Measurements from ENCODE around the gene DNM1.

DNA sequence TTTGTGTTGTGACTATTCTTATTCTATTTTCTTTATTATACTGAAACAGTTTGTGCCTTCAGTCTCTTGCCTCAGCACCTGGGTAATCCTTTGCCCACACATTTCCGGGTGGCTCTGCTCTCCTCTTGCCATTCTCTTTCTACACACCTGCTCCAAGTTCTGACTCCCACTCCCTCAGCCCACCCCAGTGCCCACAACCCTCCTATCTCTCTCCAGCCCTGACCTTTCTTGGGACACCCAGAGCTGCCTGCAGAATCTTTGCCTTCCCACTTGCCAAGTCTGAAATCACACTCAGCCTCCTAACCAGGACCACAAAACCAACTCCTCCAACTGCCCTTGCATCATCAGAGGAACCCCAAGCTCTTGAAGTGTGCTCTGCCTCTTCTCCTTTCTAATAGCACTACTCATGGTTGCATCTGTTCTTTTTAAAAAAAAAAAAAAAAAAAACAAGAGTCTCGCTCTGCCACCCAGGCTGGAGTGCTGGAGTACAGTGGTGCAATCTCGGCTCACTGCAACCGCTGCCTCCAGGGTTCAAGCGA is 77.0 kb downstream of the DNM1 start:
- TF ChIP-seq FOXA1 (IDR thresholded peaks at IDR 0.05) (no peak), ELF4 (IDR thresholded peaks at IDR 0.05) (no peak), BHLHE40 (IDR thresholded peaks at IDR 0.05; ENCODE audit: borderline replicate concordance) (no peak), FOXM1 (IDR thresholded peaks at IDR 0.05; ENCODE audit: borderline replicate concordance) (no peak), SP1 (IDR thresholded peaks at IDR 0.05) (no peak), ARNT (IDR thresholded peaks at IDR 0.05) (no peak), L3MBTL2 (conservative IDR thresholded peaks at IDR 0.05) (no peak), NFRKB (IDR thresholded peaks at IDR 0.05) (no peak), FOXK2 (IDR thresholded peaks at IDR 0.05) (no peak), TARDBP (IDR thresholded peaks at IDR 0.05) (no peak)
- TF ChIP-seq, protein P1, sequence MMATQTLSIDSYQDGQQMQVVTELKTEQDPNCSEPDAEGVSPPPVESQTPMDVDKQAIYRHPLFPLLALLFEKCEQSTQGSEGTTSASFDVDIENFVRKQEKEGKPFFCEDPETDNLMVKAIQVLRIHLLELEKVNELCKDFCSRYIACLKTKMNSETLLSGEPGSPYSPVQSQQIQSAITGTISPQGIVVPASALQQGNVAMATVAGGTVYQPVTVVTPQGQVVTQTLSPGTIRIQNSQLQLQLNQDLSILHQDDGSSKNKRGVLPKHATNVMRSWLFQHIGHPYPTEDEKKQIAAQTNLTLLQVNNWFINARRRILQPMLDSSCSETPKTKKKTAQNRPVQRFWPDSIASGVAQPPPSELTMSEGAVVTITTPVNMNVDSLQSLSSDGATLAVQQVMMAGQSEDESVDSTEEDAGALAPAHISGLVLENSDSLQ (IDR thresholded peaks at IDR 0.05): no peak

All from HEK293T (cell line).